ENCODE measurements around the gene KREMEN2.

KREMEN2 gene

DNA sequence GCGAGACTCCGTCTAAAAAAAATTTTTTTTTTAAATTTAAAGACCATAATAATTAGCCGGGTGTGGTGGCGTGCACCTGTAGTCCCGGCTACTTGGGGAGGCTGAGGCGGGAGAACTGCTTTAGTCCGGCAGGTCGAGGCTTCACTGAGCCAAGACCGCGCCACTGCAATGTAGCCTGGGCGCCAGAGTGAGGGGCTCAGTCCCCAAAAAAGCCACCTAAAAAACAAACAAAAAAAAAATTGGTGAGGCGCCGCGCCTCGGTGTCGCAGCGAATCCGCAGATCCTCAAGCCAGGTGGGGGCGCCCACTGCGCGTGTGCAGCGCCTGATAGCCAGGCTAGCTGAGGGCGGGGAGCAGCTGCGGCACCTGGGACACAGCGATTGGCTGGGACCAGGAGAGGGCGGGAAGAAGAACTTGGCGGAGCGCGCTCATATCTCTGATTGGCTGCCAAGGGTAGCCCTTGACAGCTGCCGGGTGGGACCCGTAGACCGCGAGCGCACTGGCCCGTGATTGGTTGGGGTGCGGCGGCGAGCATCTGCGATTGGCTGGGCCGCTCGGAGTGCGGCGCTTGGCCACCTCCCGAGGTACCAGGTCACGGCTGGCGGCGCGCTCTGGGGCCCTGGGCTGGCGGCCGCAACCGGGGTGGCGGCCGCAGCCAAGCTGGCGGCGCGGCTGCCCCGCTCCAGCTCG is 39.7 kb downstream of the KREMEN2 start:
- in situ Hi-C loops (cut with HindIII; ENCODE audit: low sequenced_read_pairs), result no loop called here

DNA sequence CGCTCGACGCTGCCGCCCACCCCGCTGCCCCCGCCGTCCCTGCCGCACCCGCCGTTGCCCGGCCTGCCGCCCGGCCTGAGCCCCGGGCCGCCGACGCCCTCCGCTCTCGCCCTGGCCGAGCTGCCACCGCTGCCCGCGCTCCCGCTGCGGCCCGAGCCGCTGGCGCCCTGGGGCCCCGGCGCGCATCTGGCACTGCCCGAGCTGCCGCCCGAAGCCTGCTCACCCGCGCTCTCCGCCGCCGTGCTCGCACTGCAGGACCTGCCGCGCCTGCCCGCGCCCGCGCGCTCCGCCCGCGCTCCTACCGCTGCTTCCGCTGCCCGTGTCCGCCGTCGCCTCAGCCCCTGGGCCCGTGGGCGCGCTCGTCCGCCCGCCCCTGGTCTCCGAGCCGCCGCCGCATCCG is 40.2 kb downstream of the KREMEN2 start:
- in situ Hi-C loops (cut with HindIII; ENCODE audit: low sequenced_read_pairs), result no loop called here

DNA sequence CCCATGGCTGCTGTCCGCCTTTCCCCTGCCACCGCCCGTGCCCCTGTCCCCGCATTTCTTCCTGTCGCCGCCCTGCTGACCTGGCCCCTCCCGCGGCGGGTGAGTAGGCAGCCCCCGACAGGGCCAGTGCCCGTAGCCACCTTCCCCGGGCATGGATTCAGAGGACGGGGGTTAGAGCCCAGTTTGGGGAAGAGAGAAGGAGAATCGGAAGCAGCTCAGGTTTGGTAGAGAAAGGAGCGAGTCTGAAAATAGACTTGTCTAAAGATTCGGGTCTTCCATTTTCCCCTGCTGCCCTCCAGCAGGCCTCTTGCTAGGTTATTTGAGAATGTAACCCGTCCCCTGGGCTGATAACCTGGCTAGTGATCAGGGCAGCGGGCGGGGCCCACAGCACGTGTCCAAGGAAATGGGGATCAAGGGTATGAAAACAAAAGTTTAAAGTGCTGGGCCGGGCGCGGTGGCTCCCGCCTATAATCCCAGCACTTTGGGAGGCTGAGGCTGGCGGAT is 40.8 kb downstream of the KREMEN2 start:
- in situ Hi-C loops (cut with HindIII; ENCODE audit: low sequenced_read_pairs), result no loop called here

DNA sequence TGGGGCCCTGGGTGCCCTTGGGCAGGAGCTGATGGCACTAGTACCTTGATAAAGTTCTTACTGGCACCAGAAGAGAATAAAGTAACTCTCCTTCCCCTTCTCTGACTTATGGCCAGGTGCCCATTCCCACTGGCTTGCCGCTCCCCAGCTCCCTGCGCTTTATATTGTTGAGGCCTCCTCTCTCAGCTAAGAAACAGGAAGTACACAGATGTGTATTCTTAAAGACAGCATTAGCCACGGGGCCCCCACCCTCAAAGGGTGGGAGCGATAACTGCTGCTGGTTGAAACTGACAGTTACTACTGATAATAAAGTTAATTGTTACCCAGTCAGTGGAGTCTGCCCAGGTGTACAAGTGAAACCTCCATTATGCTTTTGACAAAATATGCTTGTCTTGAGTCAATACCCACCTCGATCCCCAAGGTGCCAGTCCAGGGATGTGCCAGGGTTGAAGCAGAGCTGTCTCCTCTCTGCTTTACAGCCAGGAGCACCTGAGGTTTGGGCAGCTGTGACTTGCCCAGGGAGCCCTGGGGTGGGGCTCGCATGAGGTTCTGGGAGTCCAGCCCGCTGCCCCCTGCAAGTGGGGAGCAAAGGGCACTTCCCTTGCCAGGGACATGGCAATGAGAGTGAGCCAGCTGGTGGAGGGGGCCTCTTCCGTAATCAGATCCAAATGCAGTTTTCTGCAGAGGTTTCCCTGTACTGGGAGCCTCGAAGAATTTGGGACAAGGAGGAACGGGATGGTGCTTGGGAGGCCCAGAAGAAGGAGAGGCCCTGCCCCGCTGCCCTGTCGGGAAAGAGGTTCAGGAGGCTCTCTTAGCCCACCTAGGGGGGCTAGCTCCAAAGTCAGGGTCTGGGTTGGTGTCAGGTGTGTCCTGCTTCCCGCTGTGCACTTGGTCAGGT is 43.2 kb downstream of the KREMEN2 start:
- in situ Hi-C loops (cut with HindIII; ENCODE audit: low sequenced_read_pairs), result no loop called here

DNA sequence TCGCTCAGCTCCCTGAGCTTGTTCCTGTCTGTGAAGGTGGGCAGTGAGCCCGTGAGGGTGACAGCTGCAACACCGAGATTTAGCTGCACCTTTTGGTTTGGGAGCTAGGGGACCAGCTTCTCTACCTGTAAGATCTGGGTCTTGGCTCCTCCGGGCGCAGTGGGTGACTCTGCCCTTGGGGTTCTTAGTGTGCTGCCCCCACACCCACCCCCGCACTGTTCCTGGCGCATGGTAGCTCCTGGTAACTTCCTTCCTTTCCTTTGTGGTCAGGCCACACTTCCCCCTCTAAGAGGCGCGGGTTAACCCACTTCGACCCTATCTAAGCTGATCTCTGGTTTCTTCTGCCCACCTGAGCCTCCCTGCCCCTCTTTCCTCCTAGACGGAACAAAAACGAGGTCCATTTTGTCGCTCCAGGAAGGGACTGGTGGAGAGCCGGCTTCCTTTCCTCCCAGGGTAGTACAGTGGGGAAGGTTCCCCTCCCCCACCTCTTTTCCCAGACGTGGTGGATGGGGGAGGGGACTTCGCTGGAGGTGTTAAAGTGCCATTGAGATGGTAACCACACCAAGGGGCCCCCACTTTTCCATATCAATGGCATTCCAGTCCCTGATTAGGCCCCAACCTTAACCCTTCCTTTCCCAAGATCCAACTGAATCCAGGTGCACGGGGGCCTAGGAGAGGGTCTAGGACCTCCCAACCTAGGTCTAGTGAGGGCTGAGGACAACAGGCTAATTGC is 44.0 kb downstream of the KREMEN2 start:
- in situ Hi-C loops (cut with HindIII; ENCODE audit: low sequenced_read_pairs), result no loop called here

DNA sequence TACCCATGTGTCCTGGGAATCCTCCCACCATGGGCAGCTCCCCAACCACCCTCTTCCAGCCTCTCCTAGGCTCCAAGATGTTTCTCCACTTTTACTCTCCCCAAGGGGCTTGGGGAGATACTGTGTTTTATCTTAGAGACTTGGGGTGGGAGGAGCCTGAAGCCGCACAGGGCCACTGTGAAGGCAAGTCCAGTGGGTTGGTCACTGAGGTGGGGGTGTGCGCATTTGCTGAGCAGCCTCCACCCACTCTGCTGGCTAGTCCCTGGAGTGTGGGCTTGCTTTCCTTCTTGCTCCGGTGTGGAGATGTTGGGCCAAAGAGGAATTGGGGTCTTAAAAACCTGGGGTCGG is 44.6 kb downstream of the KREMEN2 start:
- in situ Hi-C loops (cut with HindIII; ENCODE audit: low sequenced_read_pairs), result no loop called here

DNA sequence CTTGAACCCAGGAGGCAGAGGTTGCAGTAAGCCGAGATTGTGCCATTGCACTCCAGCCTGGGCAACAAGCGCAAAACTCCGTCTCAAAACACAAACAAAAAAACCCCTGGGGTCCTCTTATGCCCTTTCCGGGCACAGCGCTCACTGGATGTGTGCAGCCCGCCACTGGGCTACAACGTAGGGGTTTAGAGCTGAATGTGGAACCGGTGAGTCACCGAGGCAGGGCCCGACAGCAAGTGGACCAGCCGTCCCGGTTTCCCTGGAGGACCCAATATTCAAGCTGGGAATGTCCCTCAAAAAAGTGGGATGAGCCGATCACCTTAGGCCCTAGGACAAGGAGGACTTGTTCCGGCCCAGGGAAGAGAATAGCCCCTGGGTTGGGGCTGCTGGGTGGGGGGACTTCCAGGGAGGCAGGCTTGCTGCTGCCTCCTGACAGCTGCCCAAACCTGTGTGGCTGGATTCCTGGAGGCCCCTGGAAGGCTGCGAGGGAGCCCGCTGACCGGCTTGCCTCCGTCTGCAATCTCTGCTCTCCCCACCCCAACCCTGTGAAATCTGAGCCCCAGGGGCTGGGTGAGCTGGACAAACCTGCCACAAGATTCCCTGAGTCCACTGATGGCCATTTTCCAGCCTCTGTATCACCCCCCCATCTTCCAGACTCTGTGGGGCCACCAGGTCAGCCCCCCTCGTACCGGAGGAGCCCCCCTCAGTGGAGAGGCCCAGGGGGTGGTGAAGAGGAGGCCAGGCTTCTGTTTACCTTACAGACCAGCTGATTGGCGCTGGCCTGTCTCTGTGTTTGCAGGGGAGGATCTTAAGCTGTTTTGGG is 45.7 kb downstream of the KREMEN2 start:
- in situ Hi-C loops (cut with HindIII; ENCODE audit: low sequenced_read_pairs), result no loop called here

DNA sequence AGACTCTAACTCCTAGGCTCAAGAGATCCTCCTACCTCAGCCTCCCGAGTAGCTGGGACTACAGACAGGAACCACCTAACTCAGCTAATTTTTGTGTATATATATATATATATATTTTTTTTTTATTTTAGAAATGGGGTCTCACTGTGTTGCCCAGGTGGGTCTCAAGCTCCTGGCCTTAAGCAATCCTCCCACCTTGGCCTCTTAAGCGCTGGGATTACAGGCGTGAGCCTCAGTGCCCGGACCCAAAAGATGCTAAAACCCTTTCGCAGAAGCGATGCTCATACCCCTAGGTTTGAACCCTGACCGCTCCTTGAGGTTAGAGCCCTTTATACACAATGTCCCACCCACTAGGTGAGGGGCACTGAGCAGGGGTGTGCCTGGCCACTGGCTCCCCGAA is 46.4 kb downstream of the KREMEN2 start:
- in situ Hi-C loops (cut with HindIII; ENCODE audit: low sequenced_read_pairs), result no loop called here

DNA sequence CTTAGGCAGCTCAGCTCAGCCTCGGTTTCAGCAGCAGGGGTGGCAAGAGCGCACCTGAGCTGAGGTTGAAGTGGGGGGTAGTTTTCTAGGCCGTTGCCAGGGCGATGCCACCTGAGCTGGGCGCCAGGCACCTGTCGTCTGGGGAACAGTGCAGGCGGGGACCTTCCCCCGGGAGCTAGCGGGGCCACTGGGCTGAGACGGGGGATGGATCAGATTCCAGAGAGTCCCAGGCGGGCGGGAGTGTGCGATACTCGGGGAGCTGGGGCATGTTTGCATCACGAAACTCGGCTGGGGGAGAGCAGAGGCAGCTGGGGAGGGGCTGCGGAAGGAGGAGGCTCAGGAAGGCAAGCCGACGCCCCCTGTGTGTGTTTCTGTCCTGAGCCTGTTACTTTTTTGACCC is 48.2 kb downstream of the KREMEN2 start:
- in situ Hi-C loops (cut with HindIII; ENCODE audit: low sequenced_read_pairs), result no loop called here

DNA sequence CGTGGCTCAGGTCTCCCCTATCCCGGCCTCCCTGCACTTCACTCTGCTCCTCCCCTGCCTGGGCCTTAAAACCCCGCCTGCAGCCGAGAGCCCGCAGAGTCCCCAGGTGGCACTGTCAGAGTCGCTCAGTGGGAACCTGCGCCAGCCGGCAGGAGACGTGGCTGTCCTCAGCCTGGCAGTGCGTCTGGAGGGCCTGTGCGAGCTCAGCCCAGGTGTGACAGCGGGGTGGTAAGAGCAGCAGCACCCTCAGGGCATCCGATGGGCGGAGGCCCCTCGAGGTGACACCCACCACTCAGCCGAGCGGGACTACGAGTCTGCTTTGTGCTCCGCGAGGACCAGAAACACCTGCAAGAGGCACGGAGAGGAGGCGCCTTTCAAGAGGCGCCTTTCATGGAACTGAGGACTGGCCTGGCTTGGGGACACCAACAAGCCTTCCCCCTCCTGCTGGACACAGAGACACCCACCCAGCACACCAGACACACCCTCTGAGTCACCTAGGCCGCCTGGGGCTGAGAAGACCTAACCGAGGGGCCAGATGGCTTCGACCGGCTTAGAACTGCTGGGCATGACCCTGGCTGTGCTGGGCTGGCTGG is 48.8 kb downstream of the KREMEN2 start, which contains the start of gene CLDN9:
Gene CLDN9, plus strand, starts transcription at position 96 of the 593 bp plus-strand sequence. Its CDS starts 440 bp downstream, at position 536.
- in situ Hi-C loops (cut with HindIII; ENCODE audit: low sequenced_read_pairs), result no loop called here

DNA sequence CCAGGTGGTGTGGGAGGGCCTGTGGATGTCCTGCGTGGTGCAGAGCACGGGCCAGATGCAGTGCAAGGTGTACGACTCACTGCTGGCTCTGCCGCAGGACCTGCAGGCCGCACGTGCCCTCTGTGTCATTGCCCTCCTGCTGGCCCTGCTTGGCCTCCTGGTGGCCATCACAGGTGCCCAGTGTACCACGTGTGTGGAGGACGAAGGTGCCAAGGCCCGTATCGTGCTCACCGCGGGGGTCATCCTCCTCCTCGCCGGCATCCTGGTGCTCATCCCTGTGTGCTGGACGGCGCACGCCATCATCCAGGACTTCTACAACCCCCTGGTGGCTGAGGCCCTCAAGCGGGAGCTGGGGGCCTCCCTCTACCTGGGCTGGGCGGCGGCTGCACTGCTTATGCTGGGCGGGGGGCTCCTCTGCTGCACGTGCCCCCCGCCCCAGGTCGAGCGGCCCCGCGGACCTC is 49.4 kb downstream of the KREMEN2 start:
- in situ Hi-C loops (cut with HindIII; ENCODE audit: low sequenced_read_pairs), result no loop called here

DNA sequence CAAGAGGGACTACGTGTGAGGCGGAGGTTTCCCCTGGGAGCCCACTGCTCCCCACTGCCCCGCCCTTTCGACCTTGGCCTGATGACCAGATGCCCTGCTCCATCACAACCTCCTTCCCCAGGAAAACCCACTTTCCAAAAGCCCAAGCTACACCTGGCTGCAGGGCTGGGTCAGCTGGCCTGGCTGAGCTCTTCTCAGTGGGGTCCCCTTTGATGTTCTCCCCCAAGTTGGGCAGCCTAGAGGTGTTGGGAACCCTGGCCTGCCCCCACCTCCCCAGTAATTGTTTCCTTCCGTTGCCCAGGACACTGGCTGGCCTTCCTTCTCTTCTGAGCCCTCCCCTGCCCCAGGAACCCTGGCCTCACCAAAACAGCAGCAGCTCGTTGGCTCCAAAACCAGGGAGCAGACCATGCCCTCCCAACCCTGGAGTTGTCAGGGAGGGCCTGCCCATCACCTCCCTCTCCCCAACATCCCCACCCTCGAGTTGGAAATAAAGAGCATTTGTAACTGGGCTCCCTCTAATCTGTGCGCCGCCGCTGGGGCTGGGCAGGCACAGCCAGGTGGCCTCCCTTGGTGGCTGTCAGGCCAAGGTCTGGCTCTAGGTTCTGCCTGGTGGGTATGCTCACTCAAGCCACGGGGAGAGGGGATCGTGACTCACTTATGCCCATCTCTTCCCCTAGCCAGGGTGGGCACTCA is 50.1 kb downstream of the KREMEN2 start:
- in situ Hi-C loops (cut with HindIII; ENCODE audit: low sequenced_read_pairs), result no loop called here

DNA sequence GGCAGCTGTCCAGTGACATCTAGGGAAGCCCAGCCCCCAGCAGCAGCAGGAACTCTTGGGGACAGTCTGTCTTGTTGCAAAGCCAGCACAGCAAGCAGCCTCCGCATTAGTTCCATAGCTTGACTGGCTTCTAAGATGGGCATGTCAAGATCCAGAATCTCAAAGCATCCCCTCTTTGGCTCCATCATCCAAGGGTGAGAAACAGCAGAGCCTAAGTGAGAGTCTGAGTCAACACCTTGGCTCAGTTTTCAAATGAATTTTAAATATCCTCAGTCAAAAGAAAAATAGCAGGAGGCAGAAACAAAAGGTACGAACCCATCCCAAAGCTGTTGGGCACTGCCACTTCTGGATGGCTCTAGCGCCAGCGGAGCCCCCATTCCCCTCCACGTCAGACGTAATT is 50.9 kb downstream of the KREMEN2 start:
- in situ Hi-C loops (cut with HindIII; ENCODE audit: low sequenced_read_pairs), result no loop called here

DNA sequence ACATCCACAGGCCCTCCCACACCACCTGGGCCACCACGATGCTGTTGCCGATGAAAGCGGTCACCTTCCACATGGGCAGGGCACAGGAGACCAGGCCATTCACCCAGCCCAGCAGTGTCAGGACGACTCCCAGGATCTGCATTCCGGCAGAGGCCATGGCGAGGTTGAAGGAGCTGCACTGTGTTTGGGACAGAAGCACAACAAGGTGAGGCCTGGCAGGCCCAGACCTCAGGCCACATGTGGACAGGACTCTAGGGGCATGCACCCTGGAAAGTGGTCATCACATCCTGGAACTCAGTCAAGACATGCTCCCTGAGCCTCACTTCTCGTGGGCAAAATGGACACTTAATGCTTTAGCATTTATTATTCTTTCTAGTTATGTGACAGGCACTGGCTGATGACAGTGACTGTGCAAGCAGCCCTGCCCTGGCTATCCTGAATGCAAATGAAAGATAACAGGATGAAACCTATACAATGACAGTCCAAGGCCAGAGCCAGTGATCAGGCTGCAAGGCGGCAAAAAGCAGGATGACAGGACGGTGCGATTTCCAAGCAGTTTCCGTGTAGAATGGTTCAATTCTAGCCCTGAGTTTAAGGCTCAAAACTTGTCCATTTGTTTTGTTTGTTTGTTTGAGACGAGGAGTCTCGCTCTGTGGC is 51.9 kb downstream of the KREMEN2 start:
- in situ Hi-C loops (cut with HindIII; ENCODE audit: low sequenced_read_pairs), result no loop called here

DNA sequence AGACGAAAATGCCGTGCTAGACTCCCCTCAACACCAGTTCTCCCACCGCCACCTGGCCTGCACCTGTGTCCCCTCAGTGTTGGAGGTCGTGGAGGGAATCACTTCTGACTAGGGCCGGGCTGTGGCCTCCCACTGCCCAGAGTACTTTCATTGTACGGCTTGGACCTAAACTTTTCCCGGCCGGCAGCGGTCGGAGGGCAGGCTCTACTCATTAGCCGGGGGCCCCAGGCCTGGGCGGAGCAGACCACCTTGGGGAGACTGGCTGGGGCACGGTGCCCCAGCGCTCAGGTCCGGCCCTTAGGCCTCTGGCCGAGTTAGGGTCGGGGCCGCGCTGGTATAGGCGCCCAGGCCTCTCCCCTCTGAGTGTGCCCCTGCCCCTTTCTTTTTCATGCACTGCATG is 53.3 kb downstream of the KREMEN2 start:
- in situ Hi-C loops (cut with HindIII; ENCODE audit: low sequenced_read_pairs), result no loop called here

Measured in DLD1 (cell line).